Mesenchymal stem cell (in vitro differentiated cells and primary cell): ENCODE results near the gene ESPN.
"Not testable (repeated sequence)": the region's sequence is repeated elsewhere in the genome, so short reads cannot be mapped to it uniquely, and the experiment has no call there.

Source experiments
- DNase-seq: peaks from one replicate; pipeline ENCODE4 v3.0.0-alpha.2; 2013
- H2AFZ ChIP-seq: one replicate; pipeline ENCODE4 v1.6.1; 2013; ENCODE audit warnings: low read depth, mild to moderate bottlenecking, control low read depth, inconsistent platforms, low read length, moderate library complexity
- H2AK5ac ChIP-seq: 2 replicates; pipeline ENCODE4 v1.6.1; 2013; ENCODE audit warnings: low read length, moderate library complexity, mild to moderate bottlenecking, inconsistent platforms; ENCODE audit not compliant: severe bottlenecking
- H2BK120ac ChIP-seq: one replicate; pipeline ENCODE4 v1.6.1; 2013; ENCODE audit warnings: low read depth, mild to moderate bottlenecking, inconsistent platforms, low read length, moderate library complexity
- H2BK12ac ChIP-seq, 2 experiments: one replicate each; pipeline ENCODE4 v1.6.1; 2013; ENCODE audit warnings: inconsistent platforms in 2 of 2, low read length in 2 of 2, mild to moderate bottlenecking in 2 of 2, moderate library complexity in 2 of 2, control low read depth in 1 of 2
- H2BK15ac ChIP-seq: one replicate; pipeline ENCODE4 v1.6.1; 2013; ENCODE audit warnings: mild to moderate bottlenecking, low read depth, inconsistent platforms; ENCODE audit not compliant: poor library complexity, severe bottlenecking
- H2BK5ac ChIP-seq: 2 replicates; pipeline ENCODE4 v1.6.1; 2013; ENCODE audit warnings: low read depth, mild to moderate bottlenecking, low read length, control low read depth, inconsistent platforms; ENCODE audit not compliant: poor library complexity, severe bottlenecking
- H3K14ac ChIP-seq, 2 experiments: one replicate each; pipeline ENCODE4 v1.6.1; 2013; ENCODE audit warnings: inconsistent platforms in 2 of 2, low read length in 2 of 2, control low read depth in 1 of 2, mild to moderate bottlenecking in 1 of 2, moderate library complexity in 1 of 2
- H3K18ac ChIP-seq, 2 experiments: one replicate each; pipeline ENCODE4 v1.6.1; 2013; ENCODE audit warnings: inconsistent platforms in 2 of 2, low read length in 2 of 2, control low read depth in 1 of 2, low read depth in 1 of 2, mild to moderate bottlenecking in 1 of 2
- H3K23ac ChIP-seq, 2 experiments: one replicate each; pipeline ENCODE4 v1.6.1; 2013; ENCODE audit warnings: inconsistent platforms in 2 of 2, low read length in 2 of 2, mild to moderate bottlenecking in 2 of 2, moderate library complexity in 2 of 2, control low read depth in 1 of 2
- H3K27ac ChIP-seq: 2 replicates; pipeline ENCODE4 v1.5.1; 2013; ENCODE audit warnings: mild to moderate bottlenecking, moderate library complexity, low read length, control low read depth, inconsistent platforms; ENCODE audit not compliant: poor library complexity, severe bottlenecking
- H3K27me3 ChIP-seq, 2 experiments: 2 replicates each; pipeline versions ENCODE4 v1.6.1 to v1.7.0; 2013; ENCODE audit warnings: low read length in 2 of 2, mild to moderate bottlenecking in 2 of 2, moderate library complexity in 2 of 2, control low read depth in 1 of 2, inconsistent platforms in 1 of 2; ENCODE audit not compliant: control insufficient read depth in 1 of 2, insufficient read depth in 1 of 2
- H3K36me3 ChIP-seq, 2 experiments: 2 replicates each; pipeline versions ENCODE4 v1.6.1 to v1.7.0; 2013; ENCODE audit warnings: low read length in 2 of 2, control low read depth in 1 of 2, inconsistent platforms in 1 of 2, low read depth in 1 of 2, mild to moderate bottlenecking in 1 of 2; ENCODE audit not compliant: insufficient read depth in 2 of 2, control insufficient read depth in 1 of 2
- H3K4ac ChIP-seq, 2 experiments: one replicate each; pipeline ENCODE4 v1.6.1; 2013; ENCODE audit warnings: inconsistent platforms in 2 of 2, low read length in 2 of 2, mild to moderate bottlenecking in 2 of 2, moderate library complexity in 2 of 2, control low read depth in 1 of 2, low read depth in 1 of 2
- H3K4me1 ChIP-seq: 2 replicates; pipeline ENCODE4 v1.6.1; 2013; ENCODE audit warnings: low read depth, low read length, control low read depth; ENCODE audit not compliant: control insufficient read depth, insufficient read depth
- H3K4me2 ChIP-seq: 2 replicates; pipeline ENCODE4 v1.6.1; 2013; ENCODE audit warnings: low read length, mild to moderate bottlenecking, inconsistent platforms; ENCODE audit not compliant: poor library complexity, severe bottlenecking
- H3K4me3 ChIP-seq, 2 experiments: 2 replicates each; pipeline versions ENCODE4 v1.5.1 to v1.7.0; 2013; ENCODE audit warnings: low read length in 2 of 2, mild to moderate bottlenecking in 2 of 2, control low read depth in 1 of 2, low read depth in 1 of 2; ENCODE audit not compliant: insufficient read depth in 1 of 2
- H3K79me1 ChIP-seq: replicated peaks from 2 replicates; pipeline ENCODE4 v1.6.1; 2013; ENCODE audit warnings: mild to moderate bottlenecking, control low read depth, low read length, inconsistent platforms; ENCODE audit not compliant: poor library complexity, severe bottlenecking
- H3K9ac ChIP-seq: 2 replicates; pipeline ENCODE4 v1.7.0; 2013; ENCODE audit warnings: mild to moderate bottlenecking, low read length, moderate library complexity
- H3K9me3 ChIP-seq: 2 replicates; pipeline ENCODE4 v1.7.0; 2013; ENCODE audit warnings: mild to moderate bottlenecking, low read length; ENCODE audit not compliant: control insufficient read depth
- H4K8ac ChIP-seq: one replicate; pipeline ENCODE4 v1.6.1; 2013; ENCODE audit warnings: inconsistent platforms, mild to moderate bottlenecking, low read length, moderate library complexity
- H4K91ac ChIP-seq: one replicate; pipeline ENCODE4 v1.6.1; 2013; ENCODE audit warnings: mild to moderate bottlenecking, low read length, inconsistent platforms
- WGBS: methylation state at CpG from one replicate; pipeline ENCODE4 v1.1.7; 2013; ENCODE audit warnings: mixed read lengths; 5-methylcytosine and 5-hydroxymethylcytosine counted together

Gene ESPN

GRCh38 chr1:6395130-6395529 lies 29.4 kb upstream of the ESPN start:
- not testable (repeated sequence) for H3K9me3 ChIP-seq
- H4K91ac ChIP-seq, result peak overlapping the region; percentile 39

GRCh38 chr1:6395781-6396244 lies 28.8 kb upstream of the ESPN start:
- not testable (repeated sequence) for H2BK12ac ChIP-seq, H3K9me3 ChIP-seq, H3K27me3 ChIP-seq, H3K9ac ChIP-seq, H3K4ac ChIP-seq, H3K4me3 ChIP-seq, H2BK5ac ChIP-seq, H3K36me3 ChIP-seq, H2BK15ac ChIP-seq, H2BK120ac ChIP-seq, H3K27ac ChIP-seq, H2AK5ac ChIP-seq, H3K4me2 ChIP-seq, H3K14ac ChIP-seq, H4K8ac ChIP-seq, H2AFZ ChIP-seq, H4K91ac ChIP-seq, H3K79me1 ChIP-seq, DNase-seq, H3K23ac ChIP-seq
- Histone ChIP-seq H3K18ac (peak overlapping the region in 1 of 2 experiments; percentile 8), H3K4me1 (peaks cover 13% of the 10 kb centered on the region)
- WGBS, result 97% methylated on average over 27 of the region's 34 CpGs

More at GRCh38 chr1:6395130-6395529, 29.4 kb upstream of the ESPN start:
- not testable (repeated sequence) for H3K4me3 ChIP-seq, H2BK120ac ChIP-seq, H3K4ac ChIP-seq, H2AK5ac ChIP-seq, H2AFZ ChIP-seq, H2BK5ac ChIP-seq, H3K23ac ChIP-seq, H3K27ac ChIP-seq, H3K27me3 ChIP-seq, H2BK12ac ChIP-seq, H3K18ac ChIP-seq, H3K9ac ChIP-seq, H3K14ac ChIP-seq, H3K4me2 ChIP-seq, H3K79me1 ChIP-seq, H3K36me3 ChIP-seq, DNase-seq, H2BK15ac ChIP-seq
- Histone ChIP-seq H3K4me1 (peaks cover 13% of the 10 kb centered on the region), H4K8ac (peak overlapping the region; percentile 28)
- WGBS, result 98% methylated on average over 6 of the region's 8 CpGs

- H3K4me1 ChIP-seq, result peaks cover 8% of the 10 kb centered on the region
- no peaks in the 10 kb centered on the region for H3K36me3 ChIP-seq
- H2AFZ ChIP-seq, result no peak overlapping the region
- no peak overlapping the region for H2AK5ac ChIP-seq
- DNase-seq, result no peak
- no peak overlapping the region for H2BK120ac ChIP-seq
- H2BK15ac ChIP-seq, result no peak overlapping the region
- no peak overlapping the region for H3K23ac ChIP-seq
- no peak overlapping the region for H3K4me2 ChIP-seq
- H3K18ac ChIP-seq, result no peak overlapping the region
- H4K8ac ChIP-seq, result no peak overlapping the region
- no peak overlapping the region for H2BK5ac ChIP-seq
- no peak overlapping the region for H3K14ac ChIP-seq
- H3K27ac ChIP-seq, result no peak overlapping the region
- peaks cover 0 to 6% of the 10 kb centered on the region in 2 experiments for H3K27me3 ChIP-seq
- peaks cover 1% of the 10 kb centered on the region for H3K79me1 ChIP-seq
- no peak overlapping the region for H2BK12ac ChIP-seq
- H4K91ac ChIP-seq, result no peak overlapping the region
- H3K9ac ChIP-seq, result no peak overlapping the region
- H3K4ac ChIP-seq, result no peak overlapping the region
- H3K4me3 ChIP-seq, result no peak overlapping the region
- H3K9me3 ChIP-seq, result no peaks in the 10 kb centered on the region
Measured at GRCh38 chr1:6396998-6397397, 27.6 kb upstream of the ESPN start.

- Histone ChIP-seq H3K79me1 (no peaks in the 10 kb centered on the region), H2AK5ac (no peak overlapping the region), H3K9me3 (no peaks in the 10 kb centered on the region), H3K4me2 (no peak overlapping the region), H3K9ac (no peak overlapping the region), H2BK120ac (no peak overlapping the region), H3K4me1 (peaks cover 6% of the 10 kb centered on the region), H3K4ac (no peak overlapping the region), H3K14ac (peak overlapping the region in 1 of 2 experiments; percentile 9), H3K36me3 (no peaks in the 10 kb centered on the region), H2BK12ac (peak overlapping the region in 1 of 2 experiments; percentile 37), H4K8ac (no peak overlapping the region), H3K27ac (no peak overlapping the region), H2BK15ac (no peak overlapping the region), H4K91ac (no peak overlapping the region), H3K23ac (no peak overlapping the region), H3K4me3 (no peak overlapping the region), H2BK5ac (no peak overlapping the region), H2AFZ (no peak overlapping the region), H3K27me3 (peaks cover 4 to 10% of the 10 kb centered on the region in 2 experiments), H3K18ac (no peak overlapping the region)
- no peak for DNase-seq
- 79% methylated on average over 10 of the region's 10 CpGs for WGBS
Measured at GRCh38 chr1:6397844-6398441, 26.6 kb upstream of the ESPN start.
